LNCAP (cell line): ENCODE data around the gene ATP2B3.

Source experiments
- TF ChIP-seq, protein P1 (sequence below): fragments of 450-650 bp; IDR thresholded peaks from 2 replicates; pipeline ENCODE4 v1.5.1; 2017; ENCODE audit warnings: mild to moderate bottlenecking

The ATP2B3 gene

DNA sequence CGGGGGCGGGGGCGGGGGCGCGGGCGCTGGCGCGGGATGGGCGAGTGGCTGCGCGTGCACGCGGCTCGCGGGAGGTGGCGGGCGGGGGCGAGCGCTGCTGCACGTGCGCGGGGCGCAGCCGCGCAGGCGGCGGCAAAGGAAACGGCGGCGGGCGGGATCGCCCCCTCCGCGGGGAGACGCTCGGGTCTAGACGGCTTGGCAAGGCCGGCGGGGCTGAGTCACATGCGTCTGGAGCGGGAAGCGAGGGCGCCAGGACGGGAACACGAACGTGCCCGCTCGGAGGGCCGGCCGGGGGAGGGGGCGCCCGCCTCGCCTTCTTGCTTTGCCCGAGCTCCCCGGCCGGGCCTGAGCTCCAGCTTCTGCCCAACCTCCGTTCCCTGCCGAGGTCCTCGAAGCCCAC lies 42.7 kb upstream of the ATP2B3 start:
- TF ChIP-seq, protein P1, sequence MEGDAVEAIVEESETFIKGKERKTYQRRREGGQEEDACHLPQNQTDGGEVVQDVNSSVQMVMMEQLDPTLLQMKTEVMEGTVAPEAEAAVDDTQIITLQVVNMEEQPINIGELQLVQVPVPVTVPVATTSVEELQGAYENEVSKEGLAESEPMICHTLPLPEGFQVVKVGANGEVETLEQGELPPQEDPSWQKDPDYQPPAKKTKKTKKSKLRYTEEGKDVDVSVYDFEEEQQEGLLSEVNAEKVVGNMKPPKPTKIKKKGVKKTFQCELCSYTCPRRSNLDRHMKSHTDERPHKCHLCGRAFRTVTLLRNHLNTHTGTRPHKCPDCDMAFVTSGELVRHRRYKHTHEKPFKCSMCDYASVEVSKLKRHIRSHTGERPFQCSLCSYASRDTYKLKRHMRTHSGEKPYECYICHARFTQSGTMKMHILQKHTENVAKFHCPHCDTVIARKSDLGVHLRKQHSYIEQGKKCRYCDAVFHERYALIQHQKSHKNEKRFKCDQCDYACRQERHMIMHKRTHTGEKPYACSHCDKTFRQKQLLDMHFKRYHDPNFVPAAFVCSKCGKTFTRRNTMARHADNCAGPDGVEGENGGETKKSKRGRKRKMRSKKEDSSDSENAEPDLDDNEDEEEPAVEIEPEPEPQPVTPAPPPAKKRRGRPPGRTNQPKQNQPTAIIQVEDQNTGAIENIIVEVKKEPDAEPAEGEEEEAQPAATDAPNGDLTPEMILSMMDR: no peak

DNA sequence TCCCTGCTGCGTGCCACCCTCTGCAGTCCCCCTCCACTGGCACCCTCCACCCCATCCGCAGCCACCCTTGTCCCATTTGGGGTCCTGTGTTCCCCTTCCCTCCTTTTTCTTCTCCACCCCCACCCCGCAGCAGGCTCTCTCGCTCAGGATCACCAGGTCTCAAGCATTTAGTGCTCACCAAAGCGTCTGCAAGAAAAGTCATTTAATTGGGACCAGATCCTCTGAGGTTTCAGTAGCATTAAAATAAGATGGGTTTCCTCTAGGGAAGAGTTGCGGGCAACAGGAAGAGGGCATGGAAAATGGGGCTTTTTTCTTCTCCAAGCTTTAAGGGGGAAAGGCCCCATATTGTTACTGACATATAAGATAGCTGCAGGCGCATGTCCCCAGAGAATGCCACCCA lies 42.2 kb upstream of the ATP2B3 start:
- TF ChIP-seq, protein P1: no peak

DNA sequence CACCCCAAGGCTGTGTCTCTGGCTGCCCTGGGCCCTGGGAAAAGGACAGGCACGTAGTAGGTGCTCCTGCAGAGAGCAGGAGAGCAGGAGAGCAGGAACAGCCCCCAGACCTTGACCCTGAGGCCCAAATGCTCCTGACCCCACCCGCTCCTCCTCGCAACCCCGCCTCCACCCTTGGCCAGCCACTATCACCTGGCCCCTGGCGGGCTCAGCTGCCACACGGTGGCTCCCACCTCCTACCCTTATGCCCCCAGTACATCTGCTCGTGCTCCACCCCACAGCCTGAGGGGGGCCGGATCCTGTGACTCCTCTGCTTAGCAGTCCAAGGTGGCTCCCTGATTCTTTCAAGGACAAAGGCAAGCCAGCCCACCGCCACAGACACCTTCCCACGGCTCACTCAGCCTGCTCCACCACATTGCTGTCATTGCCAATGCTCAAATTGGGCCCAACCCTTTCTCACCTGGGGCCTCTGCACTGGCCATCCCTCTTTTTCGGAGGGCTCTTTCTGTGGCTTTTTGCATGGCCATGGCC lies 41.6 kb upstream of the ATP2B3 start:
- TF ChIP-seq, protein P1: no peak

DNA sequence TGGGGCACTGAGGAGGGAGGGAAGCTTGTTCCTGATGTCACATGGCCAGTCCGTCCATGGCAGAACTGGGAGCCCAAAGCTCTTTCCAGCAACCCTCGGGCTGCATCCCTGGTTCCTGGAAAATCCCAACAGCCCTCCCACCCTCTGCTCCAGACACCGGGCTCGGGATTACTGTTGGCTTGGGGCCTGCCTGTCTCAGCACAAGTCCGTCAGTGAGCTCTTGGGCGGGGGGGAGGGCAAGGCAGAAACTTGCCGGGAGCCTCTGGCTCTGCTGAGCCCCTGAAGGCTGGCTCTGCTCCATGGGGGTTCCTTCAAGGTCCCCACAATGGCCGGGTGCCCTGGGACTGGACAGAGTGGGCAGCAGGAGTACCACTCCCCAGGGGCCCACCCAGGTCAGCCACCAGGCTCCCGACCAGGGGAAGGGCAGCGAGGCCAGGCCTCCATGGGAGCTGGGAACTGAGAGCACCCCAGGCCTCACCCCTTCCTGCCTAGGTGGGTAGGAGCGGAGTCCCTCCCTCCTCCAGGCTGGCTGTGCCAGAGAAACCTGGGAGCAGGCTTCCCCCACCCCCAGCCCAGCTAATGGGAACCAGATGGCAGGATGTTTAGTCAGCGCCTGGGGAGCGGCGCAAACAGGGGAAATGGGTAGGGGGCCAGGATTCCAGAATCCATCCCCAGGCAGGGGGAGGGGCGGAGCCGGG lies 40.6 kb upstream of the ATP2B3 start:
- TF ChIP-seq, protein P1: no peak

DNA sequence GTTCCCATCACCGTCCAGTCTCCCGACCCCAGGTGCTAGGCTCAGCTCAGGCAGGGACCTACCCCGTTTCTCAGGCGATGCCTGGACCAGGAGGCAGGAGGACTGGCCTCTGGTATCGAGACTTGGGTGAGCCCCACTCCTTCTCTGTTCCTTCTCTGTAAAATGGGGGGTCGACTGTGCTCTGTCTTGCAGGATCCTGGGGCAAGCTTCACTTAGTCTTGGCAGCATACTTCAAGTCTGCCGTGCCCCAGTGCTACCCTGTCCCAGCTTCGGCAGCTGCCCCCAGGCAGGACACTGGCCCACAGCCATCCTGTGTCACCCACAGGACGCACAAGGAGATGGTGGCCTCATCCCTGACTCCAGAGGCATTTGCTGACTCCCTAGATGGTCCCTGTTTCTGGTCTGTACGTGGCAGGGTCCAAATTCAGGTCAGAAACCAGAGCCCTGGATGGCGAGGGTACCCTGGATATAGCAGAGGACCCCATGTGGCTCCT lies 40.0 kb upstream of the ATP2B3 start:
- TF ChIP-seq, protein P1: no peak

DNA sequence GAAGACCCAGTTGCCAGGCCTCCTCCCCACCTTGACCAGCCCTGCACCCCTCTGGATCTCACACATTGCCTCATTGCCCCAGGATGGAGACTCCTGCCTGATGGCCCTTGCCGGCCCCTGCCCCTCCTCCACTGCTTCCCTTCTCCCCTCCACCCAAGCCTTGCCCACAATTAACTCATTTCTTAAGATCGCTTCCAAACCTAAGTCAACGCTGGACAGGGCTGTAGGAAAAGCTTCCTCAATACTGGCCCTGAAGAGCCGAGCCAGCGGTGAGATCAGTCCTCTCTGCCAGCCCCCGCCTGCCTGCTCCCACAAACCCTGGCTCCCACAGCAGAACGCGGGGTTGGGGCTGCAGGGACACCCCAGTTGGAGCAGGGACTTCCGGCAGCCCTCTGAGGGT lies 39.5 kb upstream of the ATP2B3 start:
- TF ChIP-seq, protein P1: no peak

DNA sequence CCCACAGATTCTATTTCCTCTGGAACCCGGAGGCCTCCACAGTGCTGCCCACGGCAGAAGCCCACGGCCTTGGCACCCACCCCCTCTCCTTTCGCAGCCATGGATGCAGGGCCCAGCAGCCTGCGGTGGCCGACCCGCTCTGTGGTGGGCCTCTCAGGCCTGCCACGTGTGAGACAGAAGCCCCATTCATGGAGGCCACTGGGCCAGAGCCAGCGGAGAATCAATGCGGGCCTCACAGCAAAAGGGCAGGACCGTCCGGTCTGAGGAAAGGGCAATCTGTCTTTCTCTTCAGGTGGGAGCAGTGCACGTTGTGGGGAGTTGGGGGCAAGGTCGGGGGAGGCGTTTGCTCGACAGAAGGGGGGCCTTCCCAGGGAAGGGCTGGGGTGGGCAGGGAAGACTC lies 38.7 kb upstream of the ATP2B3 start:
- TF ChIP-seq, protein P1: no peak
